SKM-1 treated with dmso at 0.1 percent for 144 hours (cell line): Measurements from ENCODE around the gene AADACL4.
A peak's percentile ranks its signal among the peaks of the same experiment; 100 is the strongest.

Source experiments
- DNase-seq: peaks from one replicate; lab custom pipeline; 2025; ENCODE audit not compliant: unreplicated experiment; lab: John Stamatoyannopoulos, UW

Gene AADACL4

GRCh38 chr1:12643785-12644184, at the start of gene AADACL4:
AADACL4 (plus strand) TSS chr1:12644085; CDS start chr1:12644547, 462 bp downstream.
- no peak for DNase-seq

GRCh38 chr1:12594490-12594889, 49.4 kb upstream of the AADACL4 start:
- no peak for DNase-seq

- DNase-seq, result no peak
Measured at GRCh38 chr1:12594966-12595756, 48.7 kb upstream of the AADACL4 start.

- no peak for DNase-seq
Measured at GRCh38 chr1:12595757-12596006, 48.2 kb upstream of the AADACL4 start.

- peak; percentile 95 for DNase-seq
Measured at GRCh38 chr1:12596007-12596821, 47.7 kb upstream of the AADACL4 start.

- DNase-seq, result no peak
Measured at GRCh38 chr1:12597792-12598191, 46.1 kb upstream of the AADACL4 start.

GRCh38 chr1:12598974-12599373, 44.9 kb upstream of the AADACL4 start:
- DNase-seq, result no peak

GRCh38 chr1:12599657-12600056, 44.2 kb upstream of the AADACL4 start:
- DNase-seq, result no peak

- DNase-seq, result no peak
Measured at GRCh38 chr1:12600335-12600734, 43.5 kb upstream of the AADACL4 start.

GRCh38 chr1:12600880-12601633, 42.8 kb upstream of the AADACL4 start:
- no peak for DNase-seq

- DNase-seq, result peak; percentile 41
Measured at GRCh38 chr1:12601700-12602658, 41.9 kb upstream of the AADACL4 start.

- DNase-seq, result no peak
Measured at GRCh38 chr1:12602659-12603024, 41.2 kb upstream of the AADACL4 start.

GRCh38 chr1:12603224-12603623, 40.7 kb upstream of the AADACL4 start:
- no peak for DNase-seq

GRCh38 chr1:12604114-12604874, 39.6 kb upstream of the AADACL4 start:
- peak; percentile 93 for DNase-seq

GRCh38 chr1:12604986-12605385, 38.9 kb upstream of the AADACL4 start:
- DNase-seq, result no peak

- DNase-seq, result no peak
Measured at GRCh38 chr1:12607263-12607662, 36.6 kb upstream of the AADACL4 start.

GRCh38 chr1:12608311-12608957, 35.5 kb upstream of the AADACL4 start:
- no peak for DNase-seq

GRCh38 chr1:12609469-12610003, 34.3 kb upstream of the AADACL4 start:
- no peak for DNase-seq

GRCh38 chr1:12610305-12610935, 33.5 kb upstream of the AADACL4 start:
- DNase-seq, result no peak
